Fibroblast of upper back skin (primary cell): ENCODE results near the gene P3H2.
"Not testable (repeated sequence)": the region's sequence is repeated elsewhere in the genome, so short reads cannot be mapped to it uniquely, and the experiment has no call there.

Experiments
- DNase-seq: peaks from one replicate; pipeline ENCODE4 v3.0.0-alpha.2; 2013

The P3H2 gene

DNA sequence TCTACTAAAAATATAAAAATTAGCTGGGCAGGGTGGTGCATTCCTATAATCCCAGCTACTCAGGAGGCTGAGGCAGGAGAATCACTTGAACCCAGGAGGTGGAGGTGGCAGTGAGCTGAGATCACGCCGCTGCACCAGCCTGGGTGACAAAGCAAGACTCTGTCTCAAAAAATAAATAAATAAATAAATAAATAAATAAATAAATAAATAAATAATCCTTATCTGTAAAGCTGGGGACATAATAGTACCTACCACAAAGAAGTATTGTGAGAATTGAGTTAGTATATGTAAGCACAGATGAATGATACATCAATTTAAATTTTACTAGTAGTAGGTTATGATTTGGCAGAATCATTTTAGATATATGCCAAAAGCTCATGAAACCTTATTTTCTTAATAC is 41.5 kb downstream of the P3H2 start:
- not testable (repeated sequence) for DNase-seq

GRCh38 chr3:190077395-190078045 is 43.2 kb downstream of the P3H2 start:
- no peak for DNase-seq

GRCh38 chr3:190076601-190077394 is 43.9 kb downstream of the P3H2 start:
- peak; percentile 98 for DNase-seq

- peak; percentile 77 for DNase-seq
Measured at GRCh38 chr3:190076136-190076535, 44.6 kb downstream of the P3H2 start.

DNA sequence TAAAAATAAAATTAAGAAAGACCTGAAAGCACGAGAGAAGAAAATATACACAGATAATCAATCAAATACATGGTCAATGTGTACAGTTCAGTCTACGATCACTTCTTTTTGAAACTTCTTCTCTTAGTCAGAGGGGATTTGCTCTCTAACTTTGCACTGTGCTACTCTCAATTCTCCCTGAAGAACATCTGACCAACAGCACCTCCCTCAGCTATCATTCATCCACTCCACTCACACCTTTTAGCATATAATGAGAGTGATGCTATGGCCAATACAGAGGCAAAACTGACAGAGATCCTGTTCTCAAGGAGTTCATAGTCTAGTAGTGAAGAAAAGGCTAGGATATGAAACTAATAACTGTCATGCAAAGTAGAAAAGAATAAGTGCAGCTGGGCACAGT is 45.9 kb downstream of the P3H2 start:
- no peak for DNase-seq

GRCh38 chr3:190073264-190074008 is 47.3 kb downstream of the P3H2 start:
- no peak for DNase-seq

- DNase-seq, result no peak
Measured at GRCh38 chr3:190072856-190073255, 47.8 kb downstream of the P3H2 start.

- DNase-seq, result not testable (repeated sequence)
Measured at GRCh38 chr3:190071921-190072320, 48.8 kb downstream of the P3H2 start.

- peak; percentile 62 for DNase-seq
Measured at GRCh38 chr3:190070622-190071347, 49.9 kb downstream of the P3H2 start.

DNA sequence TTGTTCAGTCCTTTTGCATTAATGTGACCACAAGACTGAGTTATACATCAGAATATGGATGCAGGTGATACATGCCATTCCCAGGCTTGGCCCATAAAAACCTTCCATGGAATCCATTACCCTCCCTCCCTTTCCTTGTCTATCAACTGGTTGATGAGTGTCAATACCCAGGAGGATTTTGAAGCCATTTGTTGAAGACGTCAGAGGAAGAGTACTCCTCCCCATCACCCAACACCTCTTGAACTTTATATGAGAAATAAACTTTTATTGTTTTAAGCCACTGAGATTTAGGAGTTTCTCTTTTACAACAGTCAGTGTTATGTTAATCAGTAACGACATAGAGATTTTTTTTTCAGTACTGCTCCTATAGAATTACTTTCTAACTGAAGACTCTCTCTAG is 55.5 kb downstream of the P3H2 start:
- no peak for DNase-seq

- DNase-seq, result no peak
Measured at GRCh38 chr3:190064659-190065058, 56.0 kb downstream of the P3H2 start.

GRCh38 chr3:190064112-190064511 is 56.6 kb downstream of the P3H2 start:
- DNase-seq, result peak; percentile 96

DNA sequence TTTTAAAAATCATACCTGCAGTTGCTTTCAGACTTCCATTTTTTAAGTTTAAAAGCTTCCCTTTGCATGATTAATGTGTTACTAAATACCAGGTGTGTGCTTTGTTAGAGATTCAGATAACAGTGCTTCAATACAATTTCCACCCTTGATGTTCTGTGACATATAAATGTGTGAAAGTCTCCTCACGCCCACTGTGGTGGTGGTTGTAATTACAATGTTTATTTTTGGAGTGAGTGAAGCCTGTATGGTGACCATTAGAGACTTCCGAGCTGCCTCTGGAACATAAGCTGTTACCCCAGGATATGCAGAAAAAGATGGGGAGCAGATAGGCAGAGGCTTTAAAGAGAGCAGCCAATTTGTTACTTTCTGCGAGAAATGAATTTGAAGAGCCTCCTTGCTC is 57.2 kb downstream of the P3H2 start:
- DNase-seq, result no peak

- peak; percentile 28 for DNase-seq
Measured at GRCh38 chr3:190060192-190060775, 60.4 kb downstream of the P3H2 start.

DNA sequence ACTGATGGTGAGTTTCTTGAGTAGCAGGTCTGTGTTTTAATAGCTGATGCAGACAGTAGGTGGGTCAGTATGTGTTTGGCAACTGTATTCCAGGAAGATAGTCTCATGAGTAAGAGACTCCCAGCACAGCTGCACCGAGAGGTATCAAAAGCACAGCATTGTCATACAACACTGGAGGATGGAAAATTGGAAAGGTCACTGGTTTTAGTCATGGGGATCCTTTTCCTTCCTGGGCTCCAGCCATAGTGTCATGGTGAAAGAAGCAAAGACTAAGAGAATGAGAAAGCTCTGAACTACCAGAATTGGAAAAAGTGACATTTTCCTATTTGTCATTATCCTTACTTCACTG is 61.5 kb downstream of the P3H2 start:
- no peak for DNase-seq

GRCh38 chr3:190058521-190059241 is 62.0 kb downstream of the P3H2 start:
- peak; percentile 71 for DNase-seq

GRCh38 chr3:190056742-190057141 is 64.0 kb downstream of the P3H2 start:
- DNase-seq, result peak; percentile 89

DNA sequence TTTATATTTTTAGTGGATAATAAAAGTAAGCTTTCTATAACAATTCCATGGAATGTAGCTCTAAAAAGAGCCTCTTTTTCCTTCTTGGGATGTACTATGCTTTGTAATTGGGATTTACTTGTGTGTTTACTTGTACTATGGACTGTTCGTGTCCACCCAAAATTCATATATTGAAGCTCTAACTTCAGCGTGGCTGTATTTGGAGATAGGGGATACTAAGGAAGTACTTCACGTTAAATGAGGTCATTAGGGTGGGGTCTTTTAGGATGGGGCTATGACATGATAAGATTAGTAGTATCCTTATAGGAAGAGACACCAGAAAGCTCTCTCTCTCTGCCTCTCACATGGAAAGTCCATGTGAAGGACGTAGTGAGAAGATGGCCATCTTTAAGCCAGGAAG is 64.9 kb downstream of the P3H2 start:
- no peak for DNase-seq

DNA sequence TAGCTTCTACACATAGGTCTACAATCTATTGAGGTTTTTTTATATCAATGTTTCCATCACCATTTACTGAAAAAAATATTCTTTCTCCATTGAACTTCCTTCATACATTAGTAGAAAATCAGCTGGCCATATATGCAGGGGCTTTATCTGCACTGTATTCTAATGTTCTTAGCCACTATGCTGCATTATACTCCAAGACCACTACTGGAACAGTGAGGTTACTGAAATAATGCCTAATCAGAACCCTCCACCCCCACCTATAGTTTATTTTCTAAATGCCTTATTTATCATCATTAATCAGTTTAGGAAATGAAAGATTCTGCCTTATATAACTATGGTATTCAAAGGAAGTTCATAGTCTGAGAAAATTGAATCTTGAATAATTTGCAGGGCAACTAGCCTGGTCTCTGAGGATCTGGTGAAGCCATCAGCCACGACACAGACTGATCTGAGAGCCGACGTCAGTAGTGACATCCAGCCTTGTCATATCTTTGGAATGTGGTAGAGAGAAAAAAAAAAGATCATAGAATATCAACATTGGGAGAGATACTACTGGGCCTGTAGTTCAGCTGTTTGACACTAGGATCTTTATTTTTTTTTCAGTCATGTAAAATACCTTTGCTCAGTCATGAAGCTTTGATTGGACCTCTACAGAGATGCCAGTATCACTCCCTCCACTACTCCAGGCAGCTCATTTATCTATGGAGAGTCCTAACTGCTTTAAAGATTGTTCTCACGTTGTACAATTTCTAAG is 66.6 kb downstream of the P3H2 start:
- peak; percentile 81 for DNase-seq

GRCh38 chr3:190051641-190052040 is 69.1 kb downstream of the P3H2 start:
- DNase-seq, result no peak

DNA sequence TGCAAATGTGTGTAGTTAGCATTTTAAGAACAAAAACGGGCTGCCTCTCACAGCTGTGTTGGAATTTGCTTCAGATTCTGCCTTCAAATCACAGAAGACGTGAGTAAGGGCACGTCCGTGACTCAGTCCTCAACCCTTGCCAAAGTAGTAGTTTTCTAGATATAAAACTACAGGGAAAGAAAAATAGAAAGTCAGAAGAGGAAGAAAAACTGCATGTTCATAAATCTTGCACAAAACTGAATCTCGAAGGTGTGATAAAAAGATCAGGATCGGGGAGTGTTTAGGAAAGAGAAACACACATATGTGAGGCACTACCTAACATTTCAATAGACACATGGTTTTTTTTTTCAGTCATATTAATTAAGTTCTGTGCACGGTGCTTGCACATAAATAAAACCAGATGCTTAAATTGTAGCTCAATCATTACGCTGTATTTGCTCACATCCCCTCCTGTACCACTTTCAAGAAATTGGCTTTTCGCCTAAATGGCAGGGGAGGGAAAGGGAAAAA is 71.7 kb downstream of the P3H2 start:
- DNase-seq, result peak; percentile 86
